HG03045 (cell line): ENCODE measurements around the gene ARHGAP8.

Source experiments
- ATAC-seq: cut with Tn5 transposase; IDR thresholded peaks from one replicate; pipeline ENCODE4 v1.9.1; 2021; ENCODE audit warnings: mild to moderate bottlenecking, moderate library complexity; ENCODE audit not compliant: unreplicated experiment

The ARHGAP8 gene

DNA sequence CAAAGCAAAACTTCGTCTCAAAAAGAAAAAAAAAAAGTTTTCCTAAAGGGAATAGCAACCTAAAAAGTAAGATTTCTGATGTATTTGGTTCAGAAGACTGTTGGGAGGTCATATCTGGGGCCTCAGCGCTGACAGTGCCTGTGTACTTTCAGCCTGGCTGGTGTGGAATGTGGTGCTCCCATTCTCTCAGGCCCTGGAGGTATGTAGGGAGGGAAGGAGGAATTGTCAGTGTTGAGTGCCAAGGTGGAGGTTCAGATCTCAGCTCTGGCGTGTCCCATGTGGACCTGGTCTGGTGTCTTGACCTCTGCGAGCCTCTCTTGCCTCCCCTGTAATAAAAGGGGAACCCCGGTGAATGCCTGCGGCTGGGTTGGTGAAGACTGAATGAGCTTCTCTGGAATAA is 28.0 kb upstream of the ARHGAP8 start:
- no peak for ATAC-seq

DNA sequence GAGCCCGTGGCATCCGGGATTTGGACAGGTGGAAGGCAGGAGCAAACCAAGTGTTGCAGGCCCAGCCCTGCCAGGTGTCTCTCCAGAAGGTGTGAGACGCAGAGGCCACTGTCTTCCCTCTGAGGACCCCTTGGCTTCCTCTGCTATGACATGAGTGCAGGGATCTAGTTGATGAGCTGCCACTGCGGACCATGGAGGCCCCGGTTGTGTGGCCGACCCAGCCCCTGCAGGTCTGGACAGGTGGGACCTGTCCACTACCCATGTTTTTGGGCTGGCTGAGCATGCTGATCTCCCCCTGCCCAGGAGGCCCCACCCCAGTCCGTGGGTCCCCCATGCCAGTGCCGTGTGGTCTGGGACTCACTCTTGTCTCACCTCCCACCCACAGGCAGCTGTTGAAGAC is 27.5 kb upstream of the ARHGAP8 start:
- no peak for ATAC-seq

DNA sequence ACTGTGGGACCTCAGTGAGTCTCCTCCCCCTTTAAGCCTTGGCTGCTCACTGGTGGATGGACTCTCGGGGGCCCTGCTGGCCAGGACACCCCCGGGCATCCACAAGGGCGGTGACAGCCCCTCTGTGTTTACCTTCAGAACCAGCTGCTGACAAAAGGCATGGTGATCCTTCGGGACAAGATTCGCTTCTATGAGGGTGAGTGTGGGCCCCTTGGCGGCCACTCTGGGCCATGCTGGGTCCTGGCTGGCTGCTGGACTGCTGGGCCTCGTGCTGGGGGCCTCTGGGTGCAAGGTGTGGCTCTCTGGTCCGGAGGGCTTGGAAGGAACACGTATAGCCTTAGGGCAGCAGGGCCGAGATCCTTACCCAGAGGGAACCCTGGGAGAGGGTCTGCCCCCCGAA is 25.9 kb upstream of the ARHGAP8 start:
- no peak for ATAC-seq

DNA sequence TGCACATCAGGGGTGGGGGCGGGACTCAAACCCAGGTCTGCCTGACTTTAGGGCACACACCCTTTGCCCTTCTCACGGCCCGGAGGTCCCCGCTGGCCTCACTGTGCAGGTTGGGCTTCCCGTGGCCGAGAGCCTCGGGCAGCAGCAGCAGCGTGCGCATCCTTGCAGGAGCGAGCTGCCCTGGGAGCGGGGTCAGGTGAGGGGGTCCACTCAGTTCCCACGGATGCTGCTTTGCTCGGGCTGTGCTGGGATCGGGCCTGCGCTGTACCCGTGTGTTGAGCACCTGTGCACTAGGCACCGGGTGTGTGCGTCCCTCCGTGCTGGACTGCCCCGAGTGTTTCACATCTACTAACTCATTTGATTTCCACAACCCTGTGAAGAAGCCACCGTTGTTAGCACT is 25.2 kb upstream of the ARHGAP8 start:
- ATAC-seq, result no peak

DNA sequence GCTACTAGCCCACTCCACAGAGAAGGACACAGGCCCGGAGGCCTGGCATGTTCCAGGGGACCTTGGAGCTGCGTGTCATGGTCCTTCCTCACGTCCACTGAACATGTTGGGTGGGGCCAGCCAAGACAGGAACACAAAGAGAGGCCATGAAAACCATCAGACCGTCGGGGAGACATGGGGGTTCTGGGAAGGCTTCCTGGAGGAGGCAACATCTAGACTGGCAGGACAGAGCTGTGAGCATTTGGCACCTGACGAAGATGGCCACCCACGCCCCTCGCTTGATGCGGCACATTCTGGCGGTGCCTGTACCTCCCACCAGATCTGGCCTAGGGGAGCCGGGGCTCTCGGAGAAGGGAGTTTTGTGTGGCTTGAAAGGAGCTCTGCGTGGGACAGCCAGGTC is 24.7 kb upstream of the ARHGAP8 start:
- ATAC-seq, result no peak

DNA sequence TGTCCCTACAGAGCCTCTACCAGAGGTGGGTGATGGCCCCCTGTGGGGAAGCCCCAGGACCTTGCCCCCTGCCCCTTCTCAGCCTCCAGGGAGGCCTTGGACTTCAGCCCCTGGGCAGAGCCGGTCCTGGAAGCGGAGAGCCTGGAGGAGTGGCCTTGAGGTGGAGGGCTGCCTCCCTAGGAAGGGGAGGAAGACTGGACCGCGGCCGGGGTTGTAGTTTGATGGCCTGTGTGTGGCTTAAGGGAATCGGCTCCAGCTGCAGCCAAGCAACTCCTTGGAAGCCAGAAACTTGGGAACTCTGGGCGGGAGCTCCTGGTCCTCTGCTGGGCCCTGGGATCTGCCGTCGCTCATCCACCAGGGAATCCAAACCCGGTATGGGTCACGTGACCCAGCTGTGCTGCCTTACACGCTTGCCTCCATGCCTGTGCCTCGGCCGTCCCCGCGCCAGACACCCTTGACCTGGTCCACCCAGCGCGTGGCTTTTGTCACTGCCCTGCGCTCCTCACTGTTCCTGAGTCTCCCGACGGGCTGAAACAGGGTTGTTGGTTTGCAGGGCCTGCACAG is 23.5 kb upstream of the ARHGAP8 start:
- no peak for ATAC-seq

DNA sequence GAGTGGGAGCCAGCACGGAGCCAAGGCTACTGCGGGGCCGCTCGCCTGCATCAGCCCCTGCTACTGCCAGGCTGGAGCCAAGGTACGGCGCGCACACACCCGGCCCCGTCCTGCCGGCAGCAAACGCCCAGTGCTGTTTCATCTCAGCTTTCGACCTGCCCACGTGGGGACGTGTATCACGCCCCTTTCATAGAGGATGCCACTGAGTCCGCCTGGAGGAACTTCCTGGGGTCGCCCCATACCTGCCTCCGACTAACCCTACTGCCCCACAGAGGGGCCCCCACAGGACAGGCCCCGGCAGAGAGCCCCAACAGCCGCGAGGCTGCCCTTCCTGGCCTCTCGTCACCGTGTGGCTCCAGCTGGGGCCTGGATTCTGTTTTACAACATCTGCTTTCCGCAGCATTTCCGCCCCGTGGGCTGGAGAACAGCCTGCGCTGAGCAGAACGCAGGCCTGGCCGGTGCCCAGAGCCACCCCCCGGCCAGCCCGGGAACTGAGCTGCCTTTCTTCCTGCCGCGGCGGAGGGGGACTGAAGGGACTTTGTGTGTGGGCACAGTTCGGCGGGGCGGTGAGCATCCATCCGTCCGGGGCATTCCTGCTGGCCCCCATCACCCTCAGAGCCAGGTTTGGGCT is 22.9 kb upstream of the ARHGAP8 start:
- ATAC-seq, result no peak

DNA sequence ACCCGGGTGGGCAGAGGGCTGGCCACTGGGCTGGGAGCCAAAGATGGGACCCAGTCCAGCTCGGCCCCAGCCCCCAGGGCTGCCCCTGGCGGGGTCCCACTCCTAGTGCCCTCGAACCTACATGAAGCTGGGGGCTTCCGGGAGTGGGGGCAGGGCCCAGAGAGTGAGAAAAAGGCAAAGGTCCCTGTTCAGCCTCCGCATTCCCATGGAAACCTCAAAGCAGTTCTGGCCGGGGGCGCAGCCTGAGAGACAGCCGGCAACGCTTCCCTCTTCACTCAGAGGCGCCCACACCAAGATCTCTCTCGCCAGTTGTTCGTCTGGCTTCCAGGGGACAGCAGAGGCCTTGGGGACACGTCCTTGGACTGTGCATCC is 22.4 kb upstream of the ARHGAP8 start:
- no peak for ATAC-seq

DNA sequence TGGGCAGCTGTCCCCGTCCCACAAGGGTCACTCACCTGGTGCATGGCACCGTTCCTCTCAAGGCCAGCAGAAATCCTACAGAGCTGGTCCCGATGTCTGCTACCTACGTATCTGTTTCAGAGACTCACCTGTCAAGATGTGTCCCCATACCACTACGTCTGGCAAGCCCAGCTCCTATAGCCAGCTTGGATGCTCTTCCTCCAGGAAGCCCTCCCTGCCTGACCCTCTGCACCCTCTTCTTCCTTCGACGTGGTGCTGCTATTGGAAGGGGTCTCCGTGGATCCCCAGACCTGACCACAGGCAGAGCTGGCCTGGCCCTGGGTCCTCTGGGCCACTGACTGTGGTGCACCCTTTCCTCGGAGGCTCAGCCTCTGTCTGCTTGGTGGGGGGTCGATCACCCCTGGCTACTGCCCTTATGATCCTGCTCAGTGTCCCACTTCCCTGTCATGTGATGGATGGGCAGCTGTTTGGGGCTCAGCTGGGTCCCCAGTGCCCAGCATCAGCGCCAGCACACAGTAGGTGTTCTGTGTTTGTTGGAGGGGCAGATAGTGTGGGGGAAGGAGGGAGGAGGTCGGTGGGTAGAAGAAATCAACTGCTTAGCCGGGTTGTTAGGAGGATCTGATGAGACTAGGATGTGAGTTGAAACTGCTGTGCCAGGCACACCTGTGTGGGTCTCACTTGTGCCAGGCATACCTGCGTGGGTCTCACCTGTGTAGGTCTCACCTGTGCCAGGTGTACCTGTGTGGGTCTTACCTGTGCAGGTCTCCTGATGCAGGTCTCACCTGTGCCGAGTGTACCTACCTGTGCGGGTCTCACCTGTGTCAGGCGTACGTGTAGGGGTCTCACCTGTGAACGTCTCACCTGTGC is 21.7 kb upstream of the ARHGAP8 start:
- ATAC-seq, result no peak

DNA sequence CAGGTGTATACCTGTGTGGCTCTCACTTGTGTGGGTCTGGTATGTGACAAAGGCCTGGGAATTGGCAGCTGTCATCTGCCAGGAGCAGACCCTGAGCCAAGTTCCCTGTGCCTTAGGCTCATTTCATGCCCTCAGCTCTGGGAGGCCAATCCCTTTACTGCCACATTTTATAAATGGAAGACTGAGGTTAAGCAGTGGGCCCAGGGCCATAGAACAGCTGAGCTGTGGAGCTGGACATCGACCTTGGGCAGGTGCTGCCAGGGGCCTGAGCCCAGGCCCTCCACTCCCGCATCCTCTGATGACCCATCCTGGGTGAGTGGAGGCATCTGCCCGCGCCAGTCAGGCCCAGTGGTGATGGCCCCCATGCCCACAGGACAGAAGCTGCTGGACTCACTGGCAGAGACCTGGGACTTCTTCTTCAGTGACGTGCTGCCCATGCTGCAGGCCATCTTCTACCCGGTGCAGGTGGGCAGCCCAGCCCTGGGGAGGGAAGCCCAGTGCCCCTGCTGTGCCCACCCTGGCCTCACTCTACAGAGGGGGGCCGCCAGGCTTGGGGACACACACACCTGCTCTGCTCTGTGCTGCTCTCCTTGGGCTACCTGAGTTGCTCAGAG is 20.9 kb upstream of the ARHGAP8 start:
- ATAC-seq, result no peak

DNA sequence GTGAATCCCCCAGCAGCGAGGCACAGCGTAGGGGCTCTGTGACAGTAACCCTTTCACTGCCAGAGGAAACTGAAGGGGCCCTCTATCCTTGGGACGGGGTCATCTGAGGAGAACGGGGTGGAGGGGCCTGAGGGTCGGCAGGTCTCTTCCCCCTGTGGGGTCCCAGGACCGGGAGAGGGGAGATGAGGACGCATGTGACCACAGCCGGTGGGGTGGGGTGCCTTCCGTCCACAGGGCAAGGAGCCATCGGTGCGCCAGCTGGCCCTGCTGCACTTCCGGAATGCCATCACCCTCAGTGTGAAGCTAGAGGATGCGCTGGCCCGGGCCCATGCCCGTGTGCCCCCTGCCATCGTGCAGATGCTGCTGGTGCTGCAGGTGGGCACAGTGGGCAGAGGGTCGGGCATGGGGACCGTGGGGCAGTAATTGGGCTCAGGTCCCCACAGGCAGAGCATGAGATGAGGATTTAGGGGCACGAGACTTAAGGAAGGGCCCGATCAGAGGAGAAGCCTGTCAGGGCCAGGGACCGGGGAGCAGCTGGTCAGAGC is 20.3 kb upstream of the ARHGAP8 start:
- ATAC-seq, result no peak

DNA sequence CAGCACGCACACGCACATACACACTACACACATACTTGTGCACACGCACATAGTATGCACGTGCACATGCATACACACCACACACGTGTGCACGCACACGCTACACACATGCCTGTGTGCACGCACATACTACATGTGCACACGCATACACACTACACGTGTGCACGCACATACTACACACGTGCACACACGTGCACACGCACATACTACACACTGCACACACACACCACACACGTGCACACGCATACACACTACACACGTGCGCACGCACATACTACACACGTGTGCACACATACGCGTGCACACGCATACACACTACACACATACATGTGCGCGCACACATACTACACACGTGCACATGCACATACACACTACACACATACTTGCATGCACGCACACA is 19.7 kb upstream of the ARHGAP8 start:
- ATAC-seq, result no peak

DNA sequence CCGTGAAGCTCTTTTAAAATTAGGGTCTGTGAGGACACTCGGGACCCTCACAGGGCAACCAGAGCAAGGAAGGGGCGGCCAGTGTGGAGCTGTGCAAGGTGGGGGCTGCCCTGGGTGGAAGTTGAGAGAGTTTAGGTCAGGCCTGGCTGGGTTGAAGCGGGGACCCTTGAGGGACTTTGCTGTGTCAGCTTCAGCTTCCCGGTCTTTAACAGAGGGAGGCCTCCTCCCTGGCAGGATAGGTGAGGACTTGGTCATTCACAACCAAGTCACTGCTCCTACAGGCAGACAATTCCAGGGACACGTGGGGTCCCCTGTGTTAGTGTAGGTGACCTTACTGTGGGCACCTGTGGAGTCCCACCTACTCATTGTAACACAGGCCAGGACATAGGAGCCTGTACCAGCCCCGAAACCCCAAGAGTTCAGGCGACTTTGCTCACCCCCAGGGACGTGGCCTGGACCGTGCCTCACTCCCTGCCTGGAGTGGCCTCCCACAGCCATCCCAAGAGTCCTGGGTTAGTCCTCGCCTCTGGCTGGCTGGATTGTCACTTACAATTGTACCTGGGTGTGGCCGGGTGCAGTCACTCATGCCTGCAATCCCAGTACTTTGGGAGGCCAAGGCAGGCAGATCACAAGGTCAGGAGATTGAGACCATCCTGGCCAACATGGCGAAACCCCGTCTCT is 18.8 kb upstream of the ARHGAP8 start:
- no peak for ATAC-seq

DNA sequence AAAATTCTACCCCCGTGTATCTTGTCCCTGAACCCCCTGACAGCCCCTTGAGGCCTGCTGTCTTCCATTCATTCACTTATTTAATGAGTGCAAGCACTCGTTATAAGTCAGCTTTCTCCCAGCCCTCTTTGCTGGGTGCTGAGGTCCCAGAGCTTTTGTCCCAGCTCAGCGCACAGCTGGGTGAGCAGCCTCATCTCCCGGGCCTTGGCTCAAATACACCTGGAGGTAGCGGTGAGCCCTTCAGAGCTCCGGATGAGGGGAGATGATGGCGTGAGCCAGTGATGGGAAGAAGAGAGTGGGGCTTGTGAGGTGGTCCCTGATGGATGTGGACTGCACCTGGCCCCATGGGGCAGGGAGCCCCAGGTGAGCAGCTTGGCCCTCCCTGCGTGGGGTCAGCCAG is 18.1 kb upstream of the ARHGAP8 start:
- ATAC-seq, result no peak

DNA sequence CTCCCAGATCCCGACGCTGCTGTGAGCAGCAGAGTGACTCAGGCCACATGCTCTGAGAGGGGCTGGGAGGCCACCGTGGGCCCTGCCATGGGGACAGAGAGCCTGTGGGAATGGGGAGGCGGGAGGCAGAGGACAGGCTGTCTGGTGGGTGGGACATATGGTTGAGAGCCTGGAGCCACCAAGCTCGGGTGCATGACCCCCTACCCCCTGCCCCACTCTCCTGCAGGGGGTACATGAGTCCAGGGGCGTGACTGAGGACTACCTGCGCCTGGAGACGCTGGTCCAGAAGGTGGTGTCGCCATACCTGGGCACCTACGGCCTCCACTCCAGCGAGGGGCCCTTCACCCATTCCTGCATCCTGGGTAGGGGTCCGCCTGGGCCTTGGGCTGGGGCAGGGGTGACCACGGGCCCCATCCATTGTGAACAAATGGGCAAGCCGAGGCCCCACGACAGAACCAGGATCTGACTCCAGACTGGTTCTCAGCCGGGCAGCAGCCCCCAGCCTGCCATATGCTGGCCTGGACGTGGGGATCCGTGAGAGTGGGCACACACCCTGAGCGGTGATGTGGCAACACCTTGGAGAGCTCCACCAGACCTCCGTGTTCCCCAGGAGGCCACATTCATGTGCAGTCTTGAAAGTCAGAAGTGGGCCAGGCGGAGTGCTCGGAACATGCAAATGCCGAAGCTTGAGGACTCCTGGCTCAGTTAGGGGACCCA is 17.4 kb upstream of the ARHGAP8 start:
- no peak for ATAC-seq

DNA sequence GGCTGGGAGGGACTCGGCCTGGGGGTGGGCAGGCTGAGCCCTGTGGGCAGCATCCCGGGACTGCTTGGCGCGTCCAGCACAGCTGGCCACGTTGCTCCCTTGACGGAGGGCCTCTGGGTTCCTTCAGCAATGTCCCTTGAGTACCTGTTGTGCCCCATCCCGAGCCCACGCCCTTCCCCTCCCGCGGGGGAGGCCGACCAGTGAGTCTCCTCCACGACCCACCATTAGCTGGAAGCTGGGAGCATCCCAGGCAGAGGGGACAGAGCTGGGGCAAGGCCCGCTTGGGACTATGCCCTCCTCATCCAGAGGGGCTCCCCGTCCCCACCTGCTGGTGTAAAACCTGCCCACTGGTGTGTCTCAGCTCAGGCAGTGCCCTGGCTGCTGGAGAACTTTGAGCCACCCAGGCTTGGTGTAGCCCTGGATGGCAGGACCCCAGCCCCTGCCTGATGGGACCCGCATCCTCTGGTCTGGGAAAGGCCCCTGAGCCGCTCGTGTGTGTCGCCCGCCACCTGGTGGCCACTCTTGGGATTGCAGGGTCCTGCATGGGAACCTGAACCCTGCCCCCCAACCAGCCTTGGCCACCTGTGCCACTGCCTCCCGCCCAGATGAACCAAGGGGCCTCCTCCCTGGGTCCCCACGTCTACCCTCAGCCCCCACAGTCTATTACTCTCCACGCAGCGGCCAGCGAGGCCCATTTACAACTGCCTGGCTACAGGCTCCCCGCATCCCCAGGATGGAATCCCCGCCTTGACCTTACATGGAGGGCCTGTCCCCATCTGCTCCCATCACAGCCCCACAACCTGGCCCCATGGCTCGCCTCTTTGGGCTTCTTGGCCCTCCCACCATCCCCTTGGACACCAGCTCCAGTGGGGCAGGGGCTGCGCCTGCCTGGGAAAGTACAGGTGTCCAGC is 16.6 kb upstream of the ARHGAP8 start:
- no peak for ATAC-seq

DNA sequence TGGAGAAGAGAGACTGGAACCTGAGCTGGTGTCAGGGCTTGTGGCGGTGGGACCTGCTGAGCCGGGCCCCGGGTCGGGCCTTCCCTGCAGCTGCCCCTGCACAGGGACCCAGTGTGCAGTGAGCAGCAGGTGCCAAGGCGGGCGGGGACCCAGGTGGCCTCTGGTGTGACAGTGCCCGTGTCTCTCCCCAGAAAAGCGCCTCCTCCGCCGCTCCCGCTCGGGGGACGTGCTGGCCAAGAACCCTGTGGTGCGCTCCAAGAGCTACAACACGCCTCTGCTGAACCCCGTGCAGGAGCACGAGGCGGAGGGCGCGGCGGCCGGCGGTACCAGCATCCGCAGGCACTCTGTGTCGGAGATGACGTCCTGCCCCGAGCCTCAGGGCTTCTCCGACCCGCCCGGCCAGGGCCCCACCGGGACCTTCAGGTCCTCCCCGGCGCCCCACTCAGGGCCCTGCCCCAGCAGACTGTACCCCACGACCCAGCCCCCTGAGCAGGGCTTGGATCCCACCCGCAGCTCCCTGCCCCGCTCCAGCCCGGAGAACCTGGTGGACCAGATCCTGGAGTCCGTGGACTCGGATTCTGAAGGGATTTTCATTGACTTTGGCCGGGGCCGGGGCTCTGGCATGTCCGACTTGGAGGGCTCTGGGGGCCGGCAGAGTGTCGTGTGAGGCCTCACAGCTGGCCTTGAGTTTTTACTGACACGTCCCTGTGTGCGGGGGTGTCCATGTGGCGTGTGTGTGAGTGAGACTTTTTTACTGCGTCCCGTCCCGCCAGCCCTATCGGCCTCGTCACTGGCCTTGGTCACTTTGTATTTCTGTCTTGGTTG is 15.6 kb upstream of the ARHGAP8 start:
- no peak for ATAC-seq
